Spinal cord (tissue), 10 donors: ENCODE measurements around the gene CLN6. TPM values are rescaled to one million over a fixed set of nuclear protein-coding genes. Genes with fewer than 3 reads are reported as not detected.

Experiments used
- DNase-seq, 6 donors: peaks; one replicate each; pipeline versions ENCODE4 v3.0.0 to v3.0.0-alpha.2; 2013 to 2015; ENCODE audit warnings: low spot score in 6 of 6, low read depth in 4 of 6
- H3K27ac ChIP-seq: one replicate; pipeline ENCODE4 v1.5.1; 2013; ENCODE audit warnings: low read depth, low read length, control low read depth
- H3K27me3 ChIP-seq: one replicate; pipeline ENCODE4 v1.6.1; 2013; ENCODE audit warnings: low read length; ENCODE audit not compliant: control insufficient read depth, insufficient read depth
- H3K36me3 ChIP-seq: one replicate; pipeline ENCODE4 v1.6.1; 2013; ENCODE audit warnings: low read length; ENCODE audit not compliant: control insufficient read depth, insufficient read depth
- H3K4me1 ChIP-seq: one replicate; pipeline ENCODE4 v1.6.1; 2013; ENCODE audit warnings: low read length; ENCODE audit not compliant: control insufficient read depth, insufficient read depth
- H3K4me3 ChIP-seq: one replicate; pipeline ENCODE4 v1.5.1; 2013; ENCODE audit warnings: low read depth, low read length, control low read depth
- H3K9me3 ChIP-seq: one replicate; pipeline ENCODE4 v1.6.1; 2013; ENCODE audit warnings: low read length; ENCODE audit not compliant: control insufficient read depth, insufficient read depth
- WGBS: methylation state at CpG from one replicate; pipeline ENCODE4 v1.1.5; 2013; ENCODE audit warnings: missing lambda C conversion rate; ENCODE audit not compliant: insufficient coverage; 5-methylcytosine and 5-hydroxymethylcytosine counted together
- polyA plus RNA-seq, 2 donors: library from polyadenylated mRNA; unstranded; fragments of 120-200 nt; gene quantifications; one replicate each; pipeline ENCODE4 v1.2.1, GENCODE V29; 2013; ENCODE audit not compliant: insufficient read length in 2 of 2
- total RNA-seq, 2 donors: library from RNA; depleted of rRNA in 1 of 2; stranded (reverse); fragments of 120-200 nt in 1 of 2; fragments of >200 nt in 1 of 2; gene quantifications; one replicate each; pipeline versions ENCODE4 v1.2.3 to v1.2.4, GENCODE V29; 2013 to 2014
- donor health status: healthy.

The CLN6 gene
- total and polyA plus RNA-seq, 4 donors = 7.7 to 25.3 (median 13.7) TPM

DNA sequence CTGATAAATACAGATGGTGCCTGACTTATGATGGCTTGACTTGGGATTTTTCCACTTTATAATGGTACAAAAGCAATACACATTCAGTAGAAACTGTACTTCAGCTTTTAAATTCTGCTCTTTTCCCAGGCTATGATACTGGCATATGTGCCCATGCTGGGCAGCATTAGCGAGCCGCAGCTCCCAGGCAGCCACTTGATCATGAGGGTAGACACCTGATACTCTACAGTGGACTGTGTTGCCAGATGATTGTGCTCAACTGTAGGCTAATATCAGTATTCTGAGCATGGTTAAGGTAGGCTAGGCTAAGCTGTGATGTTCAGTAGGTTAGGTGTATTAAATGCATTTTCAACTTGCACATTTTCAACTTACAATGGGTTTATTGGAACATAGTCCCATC lies 30.4 kb upstream of the CLN6 start:
- peaks cover 3% of the 10 kb centered on the region for H3K27me3 ChIP-seq
- H3K4me1 ChIP-seq = peaks cover 6% of the 10 kb centered on the region
- H3K9me3 ChIP-seq = no peaks in the 10 kb centered on the region
- H3K36me3 ChIP-seq = no peaks in the 10 kb centered on the region
- WGBS = 40% methylated on average over 2 of the region's 2 CpGs
- DNase-seq = no peak
- H3K27ac ChIP-seq = no peak overlapping the region
- no peak overlapping the region for H3K4me3 ChIP-seq

DNA sequence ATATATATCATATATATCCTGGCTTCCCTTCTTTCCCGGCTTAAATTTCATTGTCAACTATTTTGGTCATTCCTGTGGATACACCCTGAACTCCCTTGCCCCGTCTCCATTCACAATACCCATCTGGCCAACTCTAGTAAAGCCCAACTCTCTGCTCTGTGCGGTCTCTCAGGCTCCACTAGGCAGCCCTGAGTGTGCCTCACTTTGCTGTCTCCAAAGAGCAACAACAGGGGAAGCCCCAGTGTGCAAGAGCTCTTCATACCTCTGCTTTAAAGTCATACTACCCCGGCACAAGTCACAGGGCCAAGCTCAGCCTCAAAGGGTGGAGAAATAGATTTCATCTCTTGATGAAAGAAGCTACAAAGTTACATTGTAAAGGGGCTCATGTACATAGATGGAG lies 29.2 kb upstream of the CLN6 start:
- H3K4me3 ChIP-seq = no peak overlapping the region
- H3K9me3 ChIP-seq = no peaks in the 10 kb centered on the region
- no peaks in the 10 kb centered on the region for H3K36me3 ChIP-seq
- no peak overlapping the region for H3K27ac ChIP-seq
- WGBS = 71% methylated on average over 2 of the region's 4 CpGs
- DNase-seq = no peak
- H3K4me1 ChIP-seq = peaks cover 6% of the 10 kb centered on the region
- no peaks in the 10 kb centered on the region for H3K27me3 ChIP-seq

DNA sequence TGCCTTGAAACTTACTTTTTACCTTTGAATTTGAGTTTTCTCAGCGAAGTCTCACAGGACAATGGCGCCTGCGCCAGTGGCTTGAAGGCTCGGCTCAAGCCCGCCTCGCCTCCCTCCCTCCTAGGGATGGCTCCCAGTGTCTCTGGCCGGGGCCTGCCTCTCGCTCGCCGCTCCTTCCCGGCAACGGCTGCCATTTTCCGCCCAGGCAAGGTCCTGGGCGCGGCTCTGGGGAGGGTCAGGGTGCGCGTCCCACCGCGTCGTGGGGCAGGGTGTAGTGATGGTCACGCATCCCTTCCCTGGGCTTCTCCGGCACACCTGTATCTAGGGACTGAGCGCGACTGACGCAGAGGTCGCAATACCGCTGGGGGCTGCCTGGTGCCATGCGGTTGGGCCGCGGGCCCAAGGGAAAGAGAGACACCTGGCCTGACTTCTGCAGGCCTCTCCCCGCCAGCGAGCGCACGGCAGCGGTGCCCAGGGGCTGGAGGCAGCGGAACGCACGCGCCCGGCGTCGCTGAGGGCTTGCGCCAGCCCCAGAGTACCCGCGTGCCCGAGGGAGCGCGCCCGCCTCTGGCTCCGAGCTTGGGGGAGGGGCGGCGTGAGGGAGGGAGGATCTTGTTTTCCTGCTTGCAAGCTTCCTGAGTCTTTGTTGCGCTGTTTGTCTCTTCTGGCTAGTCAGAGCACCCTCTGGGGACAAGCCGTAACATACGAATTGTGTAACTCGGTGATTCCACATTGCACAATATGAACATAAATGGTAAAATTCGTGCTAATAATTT lies 27.3 kb upstream of the CLN6 start:
- Histone ChIP-seq H3K27me3 (no peaks in the 10 kb centered on the region), H3K36me3 (no peaks in the 10 kb centered on the region), H3K4me1 (peaks cover 6% of the 10 kb centered on the region), H3K4me3 (peak overlapping the region; percentile 75), H3K9me3 (no peaks in the 10 kb centered on the region), H3K27ac (peak overlapping the region; percentile 88)
- DNase-seq = peak; percentile 71 to 96 (median 78)
- WGBS = under 1% methylated on average over 50 of the region's 57 CpGs

DNA sequence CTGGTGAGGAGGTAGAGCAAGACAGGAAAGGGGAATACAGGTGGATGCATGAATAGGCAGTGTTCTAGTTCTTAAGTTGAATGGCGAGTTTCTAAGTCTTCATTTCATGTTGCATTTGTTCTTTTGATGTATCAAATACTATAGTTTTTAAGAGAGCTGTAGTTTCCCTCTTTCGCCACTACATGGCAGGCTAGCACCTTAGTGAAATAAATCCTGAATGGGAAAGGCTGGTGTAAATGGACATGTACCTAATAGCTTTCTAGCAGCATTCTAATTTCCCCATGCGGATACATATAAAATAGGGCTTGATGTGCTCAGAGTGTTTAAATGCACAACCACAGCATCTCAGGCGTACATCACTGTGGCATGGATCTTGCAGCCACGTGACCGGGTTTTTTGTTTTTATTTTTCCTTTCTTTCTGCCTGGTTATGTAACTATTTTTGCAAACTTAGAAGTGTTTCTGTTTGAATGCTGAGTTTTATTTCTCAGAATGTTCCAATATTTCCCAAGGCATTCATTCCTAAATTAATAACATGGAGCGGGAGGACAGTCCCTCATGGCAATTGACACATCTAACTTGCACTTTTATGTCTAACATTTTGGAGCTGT lies 23.5 kb upstream of the CLN6 start:
- no peak overlapping the region for H3K27ac ChIP-seq
- no peaks in the 10 kb centered on the region for H3K36me3 ChIP-seq
- peak in 4 of 6 donors; percentile 69 to 95 (median 80) for DNase-seq
- no peaks in the 10 kb centered on the region for H3K27me3 ChIP-seq
- peaks cover 6% of the 10 kb centered on the region for H3K4me1 ChIP-seq
- no peaks in the 10 kb centered on the region for H3K9me3 ChIP-seq
- H3K4me3 ChIP-seq = no peak overlapping the region
- WGBS = 0% methylated on average over 1 of the region's 7 CpGs

DNA sequence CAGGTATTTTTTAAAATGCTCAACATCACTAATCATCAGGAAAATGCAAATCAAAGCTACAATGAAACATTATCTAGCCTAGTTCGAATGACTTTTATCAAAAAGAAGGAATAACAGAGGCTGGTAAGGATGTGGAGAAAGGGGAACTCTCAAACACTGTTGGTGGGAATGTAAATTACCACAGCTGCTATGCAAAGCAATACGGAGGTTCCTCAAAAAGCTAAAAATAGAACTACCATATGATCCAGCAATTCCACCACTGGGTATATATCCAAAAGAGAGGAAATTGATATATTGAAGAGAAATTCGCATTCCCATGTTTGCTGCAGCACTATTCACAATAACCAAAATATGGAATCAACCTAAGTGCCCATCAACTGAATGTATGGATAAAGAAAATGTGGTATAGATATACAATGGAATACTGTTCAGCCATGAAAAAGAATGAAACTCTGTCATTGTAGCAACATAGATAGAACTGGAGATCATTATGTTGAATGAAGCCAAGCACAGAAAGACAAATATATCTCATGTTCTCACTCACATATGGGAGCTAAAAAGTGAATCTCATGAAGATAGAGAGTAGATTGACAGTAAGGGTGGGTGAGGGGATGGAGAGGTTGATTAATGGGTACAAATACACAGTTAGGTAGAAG lies 19.7 kb upstream of the CLN6 start:
- no peak for DNase-seq
- no peaks in the 10 kb centered on the region for H3K27me3 ChIP-seq
- peaks cover under 1% of the 10 kb centered on the region for H3K9me3 ChIP-seq
- no peak overlapping the region for H3K27ac ChIP-seq
- no CpG with 5 or more reads among the region's 3 CpGs for WGBS
- no peaks in the 10 kb centered on the region for H3K4me1 ChIP-seq
- no peak overlapping the region for H3K4me3 ChIP-seq
- H3K36me3 ChIP-seq = no peaks in the 10 kb centered on the region

DNA sequence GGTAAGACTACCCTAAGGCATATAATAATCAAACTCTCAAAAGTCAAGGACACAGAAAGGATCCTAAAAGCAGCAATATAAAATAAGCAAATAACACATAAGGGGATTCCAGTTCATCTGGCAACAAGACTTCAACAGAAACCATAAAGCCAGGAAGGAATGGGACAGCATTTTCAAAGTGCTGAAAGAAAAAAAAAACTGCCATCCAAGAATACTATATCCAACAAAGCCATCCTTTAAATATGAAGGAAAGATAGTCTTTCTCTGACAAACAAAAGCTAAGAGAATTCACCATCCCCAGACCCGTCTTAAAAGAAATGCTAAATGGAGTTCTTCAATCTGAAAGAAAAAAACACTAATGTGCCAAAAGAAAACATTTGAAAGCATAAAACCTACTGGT lies 14.7 kb upstream of the CLN6 start:
- H3K4me3 ChIP-seq = no peak overlapping the region
- no peak for DNase-seq
- H3K4me1 ChIP-seq = no peaks in the 10 kb centered on the region
- WGBS = no CpG with 5 or more reads among the region's 1 CpG
- H3K36me3 ChIP-seq = no peaks in the 10 kb centered on the region
- peaks cover 5% of the 10 kb centered on the region for H3K9me3 ChIP-seq
- no peak overlapping the region for H3K27ac ChIP-seq
- H3K27me3 ChIP-seq = no peaks in the 10 kb centered on the region

DNA sequence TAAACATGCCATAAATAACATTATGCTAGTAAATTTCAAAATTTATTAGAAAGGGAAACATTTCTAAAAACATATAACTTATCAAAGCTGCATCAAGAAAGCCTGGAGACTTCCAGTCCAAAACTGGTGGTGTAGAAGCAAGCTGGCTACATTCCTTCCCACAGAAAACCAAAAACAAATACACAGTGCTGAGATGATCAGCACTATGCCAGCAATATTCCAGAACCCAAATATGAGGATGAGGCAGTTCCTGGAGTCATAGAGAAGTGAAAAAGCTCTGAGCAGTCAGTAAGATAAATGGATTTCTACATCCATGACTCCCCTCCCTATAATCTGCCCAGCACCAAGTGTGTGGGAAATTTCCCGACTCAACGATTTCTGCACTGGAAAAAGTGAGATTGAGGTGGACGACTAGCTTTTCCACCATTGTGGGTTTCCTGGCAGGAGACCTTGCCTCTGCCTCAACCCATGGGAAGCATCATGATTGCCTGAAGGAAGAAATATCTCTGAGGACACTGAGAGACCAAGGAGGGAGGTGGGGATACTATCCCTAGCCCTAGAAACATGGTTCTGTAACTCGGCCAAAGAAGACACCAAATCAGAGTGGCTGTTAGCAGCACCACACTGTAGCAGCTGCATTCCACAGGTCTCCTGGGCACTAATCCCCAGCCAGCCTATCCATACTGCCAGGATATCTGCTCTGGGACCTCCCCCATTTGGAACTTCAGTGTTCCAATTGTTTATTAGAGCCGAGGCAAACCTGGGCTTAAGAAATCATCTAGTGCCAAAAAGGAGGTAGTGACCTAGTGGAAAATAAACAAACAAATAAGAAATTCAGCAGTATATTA lies 11.8 kb upstream of the CLN6 start:
- Histone ChIP-seq H3K4me3 (no peak overlapping the region), H3K9me3 (peaks cover 5% of the 10 kb centered on the region), H3K4me1 (no peaks in the 10 kb centered on the region), H3K27me3 (no peaks in the 10 kb centered on the region), H3K27ac (no peak overlapping the region), H3K36me3 (no peaks in the 10 kb centered on the region)
- WGBS = 80% methylated on average over 4 of the region's 5 CpGs
- no peak for DNase-seq

DNA sequence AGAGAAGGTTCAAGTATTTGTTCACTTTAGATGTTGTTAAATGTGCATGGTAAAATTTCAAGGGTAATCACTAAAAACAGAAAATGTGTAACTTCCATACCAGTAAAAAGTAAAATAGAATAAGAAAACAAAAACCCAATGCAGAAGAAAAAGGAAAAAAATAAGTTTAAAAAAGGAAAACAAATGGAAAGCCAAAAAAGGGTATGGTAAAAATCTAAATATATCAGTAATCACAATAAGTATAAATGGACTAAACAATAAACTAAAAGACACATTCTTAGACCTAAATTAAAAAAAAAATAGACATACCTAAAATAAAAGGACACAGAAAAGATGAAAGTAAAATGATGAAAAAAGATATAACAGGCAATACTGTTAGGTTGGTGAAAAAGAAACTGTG lies 9.5 kb upstream of the CLN6 start:
- Histone ChIP-seq H3K9me3 (peaks cover 4% of the 10 kb centered on the region), H3K4me3 (no peak overlapping the region), H3K27me3 (no peaks in the 10 kb centered on the region), H3K27ac (no peak overlapping the region), H3K36me3 (no peaks in the 10 kb centered on the region), H3K4me1 (peaks cover 6% of the 10 kb centered on the region)
- no peak for DNase-seq

DNA sequence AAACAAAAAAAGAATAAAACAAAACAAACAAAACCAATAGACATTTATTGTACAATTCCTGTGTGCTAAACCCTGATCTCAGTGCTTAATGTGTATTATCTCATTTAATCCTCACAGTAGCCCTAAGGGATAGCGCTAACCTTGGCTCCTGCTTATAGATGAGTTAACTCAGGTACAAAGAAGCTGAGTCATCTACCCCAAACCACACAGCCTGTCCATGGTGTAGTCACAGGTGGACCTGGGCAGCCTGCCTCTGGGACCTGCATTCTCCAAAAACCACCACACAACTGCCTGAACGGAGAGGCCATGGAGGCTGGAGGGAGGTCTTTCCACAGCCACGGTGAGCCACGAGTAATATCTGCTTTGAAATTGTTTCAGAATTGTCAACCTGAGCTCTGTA lies 5.5 kb upstream of the CLN6 start:
- Histone ChIP-seq H3K27ac (no peak overlapping the region), H3K9me3 (no peaks in the 10 kb centered on the region), H3K36me3 (no peaks in the 10 kb centered on the region), H3K27me3 (no peaks in the 10 kb centered on the region), H3K4me3 (no peak overlapping the region), H3K4me1 (peaks cover 21% of the 10 kb centered on the region)
- WGBS = 96% methylated on average over 3 of the region's 4 CpGs
- no peak for DNase-seq
